Skin of body (tissue), 3 donors: ENCODE data around the gene DAO. TPM values are rescaled to one million over a fixed set of nuclear protein-coding genes. Genes with fewer than 3 reads are reported as not detected.

Experiments used
- DNase-seq: peaks from one replicate; lab custom pipeline; 2025; lab: John Stamatoyannopoulos, UW
- small RNA-seq: library from RNA; depleted of rRNA; stranded (forward); fragments of <200 nt; gene quantifications from one replicate; pipeline ENCODE3, GENCODE V24; 2014; ENCODE audit warnings: low replicate concordance
- total RNA-seq: library from RNA; depleted of rRNA; stranded (reverse); fragments of >200 nt; gene quantifications from one replicate; pipeline ENCODE4 v1.2.3, GENCODE V29; 2014

DAO gene
- total RNA-seq, 1 donor from 2014 or later: not detected

DNA sequence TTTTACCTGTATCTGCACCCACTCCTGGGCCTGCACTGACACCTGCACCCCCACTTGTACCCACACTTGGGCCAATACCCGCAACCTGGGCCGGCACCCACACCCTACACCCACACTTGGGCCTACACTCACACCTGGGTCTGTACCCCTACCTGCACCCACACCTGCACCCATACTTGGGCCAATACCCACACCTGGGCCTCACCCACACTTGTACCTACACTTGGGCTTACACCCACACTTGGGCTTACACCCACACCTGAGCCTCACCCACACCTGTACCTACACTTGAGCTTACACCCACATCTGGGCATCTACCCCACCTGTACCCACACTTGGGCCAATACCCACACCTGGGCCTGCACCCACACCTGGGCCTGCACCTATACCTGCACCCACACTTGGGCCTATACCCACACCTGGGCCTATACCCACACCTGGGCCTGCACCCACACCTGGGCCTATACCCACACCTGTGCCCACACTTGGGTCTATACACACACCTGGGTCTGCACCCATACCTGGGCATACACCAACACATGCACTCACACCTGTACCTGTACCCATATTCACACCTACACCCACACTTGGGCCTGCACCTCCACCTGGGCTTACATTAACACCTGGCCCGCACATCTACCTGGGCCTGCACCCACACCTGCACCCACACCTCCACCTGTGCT, 39.2 kb downstream of the DAO start:
- no peak for DNase-seq

DNA sequence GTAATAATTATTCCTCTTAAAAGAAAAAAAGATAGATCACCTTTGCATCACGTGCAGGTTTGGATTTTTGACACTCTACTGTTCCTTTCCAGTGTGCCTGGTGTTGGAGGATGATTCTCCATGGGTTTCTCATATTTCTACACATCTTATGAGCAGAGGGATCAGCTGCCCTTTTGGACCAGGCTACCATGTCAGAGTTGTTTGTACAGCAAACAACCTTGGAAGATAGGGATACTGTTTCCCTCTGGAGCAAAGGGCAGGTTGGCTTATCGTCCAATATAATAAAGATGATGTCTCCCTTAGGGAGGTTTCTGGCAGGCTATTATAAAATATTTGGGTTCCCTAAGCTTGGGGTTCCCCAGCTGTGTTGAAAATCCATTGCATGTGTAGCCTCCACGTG, 42.1 kb downstream of the DAO start:
- no peak for DNase-seq

GRCh38 chr12:108922918-108923317, 43.0 kb downstream of the DAO start:
- DNase-seq: no peak

DNA sequence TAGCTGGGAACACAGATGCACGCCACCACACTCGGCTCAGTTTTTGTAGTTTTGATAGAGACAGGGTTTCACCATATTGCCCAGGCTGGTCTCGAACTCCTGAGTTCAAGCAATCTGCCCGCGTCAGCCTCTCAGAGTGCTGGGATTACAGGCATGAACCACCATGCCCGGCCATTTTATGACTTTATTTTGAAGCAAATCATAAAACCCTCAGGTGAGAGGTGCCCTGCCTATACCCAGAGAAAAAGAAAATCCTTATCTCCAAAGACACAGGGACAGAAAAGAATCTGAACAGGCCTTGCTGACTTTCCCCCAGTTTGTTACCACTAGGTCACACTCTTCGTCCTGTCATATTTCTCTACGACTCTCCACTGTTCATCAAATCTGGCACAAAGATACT, 48.8 kb downstream of the DAO start:
- DNase-seq: no peak

GRCh38 chr12:108930155-108930554, 50.3 kb downstream of the DAO start:
- DNase-seq: no peak

- no peak for DNase-seq
These were observed 50.9 kb downstream of the DAO start for GRCh38 chr12:108930756-108931155.

- no peak for DNase-seq
These were observed 54.1 kb downstream of the DAO start for GRCh38 chr12:108933949-108934348.

DNA sequence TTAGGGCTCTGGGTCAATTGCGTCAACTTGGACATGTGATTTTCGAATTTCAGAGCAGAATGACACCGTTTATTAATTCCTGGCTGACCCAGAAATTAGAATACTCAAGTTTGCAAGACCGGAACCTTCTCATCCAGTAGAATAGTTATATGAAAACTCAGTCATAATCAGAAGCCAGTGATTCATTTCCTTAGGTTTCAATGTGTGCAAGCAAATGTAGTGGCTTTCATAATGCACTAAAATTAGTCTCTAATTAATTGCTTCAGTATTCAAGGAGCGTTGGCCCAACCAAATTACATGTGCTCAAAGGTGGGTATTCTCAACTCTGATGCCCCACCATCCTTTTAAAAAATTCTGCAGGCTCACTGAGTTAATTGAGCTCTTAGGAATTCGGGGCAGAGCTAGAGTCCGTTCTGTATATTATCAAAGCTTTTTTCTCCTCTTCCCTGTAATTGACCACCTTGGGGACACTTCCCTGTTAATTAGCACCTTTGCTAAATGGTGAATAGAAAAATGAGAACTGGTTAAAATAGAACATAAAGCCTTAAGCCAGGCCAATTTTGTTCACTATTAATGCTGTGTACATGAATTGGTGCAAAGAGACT, 55.4 kb downstream of the DAO start:
- no peak for DNase-seq

DNA sequence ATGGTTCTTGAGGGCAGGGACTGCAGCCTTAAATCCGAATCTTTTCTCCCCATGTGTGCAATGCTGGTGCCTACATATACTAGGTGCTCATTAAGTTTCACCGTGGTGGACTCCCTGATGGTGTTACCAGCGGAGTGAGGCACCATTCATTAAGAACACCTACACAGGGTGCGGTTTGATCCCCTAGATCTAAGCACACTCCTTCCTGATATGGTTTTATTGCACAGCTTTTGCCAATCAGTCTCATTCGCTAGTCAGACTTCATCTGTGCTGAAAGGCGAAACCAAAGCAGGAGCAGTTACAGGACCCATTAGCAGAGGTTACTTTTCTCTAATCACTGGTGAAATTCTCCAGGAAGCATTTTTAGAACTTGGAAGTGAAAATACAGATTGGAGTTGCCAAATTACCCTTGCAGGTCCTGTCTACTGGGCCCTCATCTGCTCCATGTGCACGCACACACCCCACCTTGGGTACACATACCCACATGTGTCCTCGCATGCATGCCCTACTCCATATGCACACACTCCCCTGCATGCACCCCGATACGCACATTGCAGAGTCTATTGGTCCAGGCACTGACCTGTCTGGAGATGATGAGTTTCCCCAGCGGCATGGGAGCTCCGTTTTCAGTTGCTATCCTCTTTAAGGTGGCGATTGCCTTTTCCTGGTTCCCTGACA, 58.5 kb downstream of the DAO start:
- DNase-seq: no peak

DNA sequence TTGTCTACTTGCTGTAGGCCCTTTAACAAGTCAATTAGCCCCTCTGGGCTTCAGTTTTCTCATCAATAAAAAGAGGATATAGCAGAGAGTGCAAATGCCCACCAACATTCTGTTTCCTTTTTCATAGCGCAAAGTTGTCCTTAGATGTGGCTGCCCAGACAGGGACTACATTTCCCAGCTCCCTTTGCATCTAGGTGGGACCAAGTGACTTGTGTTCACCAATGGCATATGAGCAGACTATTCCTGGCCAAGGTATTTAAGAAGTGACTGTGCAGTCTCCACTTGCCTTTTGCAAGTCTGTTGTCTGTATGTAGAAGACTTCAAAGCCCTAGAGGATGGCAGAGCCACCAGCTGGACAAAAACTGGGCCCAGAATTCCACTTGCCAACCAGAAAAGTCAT, 59.7 kb downstream of the DAO start:
- DNase-seq: no peak

GRCh38 chr12:108940138-108940537, 60.2 kb downstream of the DAO start:
- no peak for DNase-seq

- no peak for DNase-seq
These were observed 67.2 kb downstream of the DAO start for GRCh38 chr12:108947097-108947496.

DNA sequence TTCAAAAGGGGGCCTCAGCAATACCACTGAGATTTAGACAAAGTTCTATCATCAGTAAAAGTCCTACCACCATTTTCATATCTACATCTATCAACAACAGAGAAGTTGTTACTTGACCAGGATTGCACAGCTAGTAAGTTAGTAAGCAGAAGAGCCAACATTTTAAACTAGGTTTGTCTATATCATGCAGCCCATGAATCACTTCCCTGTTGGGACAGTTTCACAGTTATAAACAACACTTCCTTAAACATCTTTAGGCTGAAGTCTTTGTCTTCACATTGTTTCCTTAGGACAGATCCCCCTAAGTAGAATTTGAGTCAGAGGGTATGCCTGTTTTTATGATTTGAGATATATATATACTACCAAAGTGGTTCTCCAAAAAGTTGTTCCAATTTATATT, 68.5 kb downstream of the DAO start:
- no peak for DNase-seq

- no peak for DNase-seq
These were observed 70.1 kb downstream of the DAO start for GRCh38 chr12:108949976-108950375.

Small RNA genes lying within 50 kb of the gene (small RNA-seq; reads per million reads assigned to genes)
- not detected for gene MIR619
- gene RNU6-361P: not detected

Other genes starting within 250 kb of the DAO start
- gene SELPLG, start 246.2 kb upstream of the DAO start, total RNA-seq: 4.2 TPM
- gene CORO1C, start 148.6 kb upstream of the DAO start, total RNA-seq: 141 TPM
- gene SSH1, start 22.5 kb upstream of the DAO start, total RNA-seq: 14.5 TPM
- 0.30 TPM for gene SVOP, start 141.0 kb downstream of the DAO start, total RNA-seq
- 14.9 TPM for gene USP30, start 172.5 kb downstream of the DAO start, total RNA-seq
- 15.4 TPM for gene ALKBH2, start 213.4 kb downstream of the DAO start, total RNA-seq
- 17.8 TPM for gene UNG, start 217.5 kb downstream of the DAO start, total RNA-seq
- gene ACACB, start 236.5 kb downstream of the DAO start, total RNA-seq: 155 TPM